ENCODE data around the gene KRTAP9-6. TPM values are rescaled to one million over a fixed set of nuclear protein-coding genes. Genes with fewer than 3 reads are reported as not detected.
"Not testable (repeated sequence)": the region's sequence is repeated elsewhere in the genome, so short reads cannot be mapped to it uniquely, and the experiment has no call there.

The KRTAP9-6 gene
- total and polyA plus RNA-seq, 9 of the 15 experiments (the other 6 are each of a cell fraction or from before 2014, with no cell fraction given), result not detected

GRCh38 chr17:41264599-41264998 lies 579 bp upstream of the KRTAP9-6 start:
- ChIA-PET CTCF (ENCODE audit: low intra/inter-chr PET ratio) (no interaction called here), POLR2A (no interaction called here)
- WGBS (ENCODE audit: insufficient coverage, low coverage, missing lambda C conversion rate), result 0% methylated on average over 3 of the region's 3 CpGs
- Histone ChIP-seq H3K9me1 (ENCODE audit: control insufficient read depth, insufficient read depth, low read length) (no peaks in the 10 kb centered on the region), H2AFZ (ENCODE audit: low read depth, low read length) (no peak overlapping the region), H3K4me1 (replicated peaks in 1 of 2; ENCODE audit: control insufficient read depth in 2 of 2, insufficient read depth in 2 of 2, low read length in 2 of 2) (no peaks in the 10 kb centered on the region), H3K4me3 (no peak overlapping the region), H3K79me2 (ENCODE audit: control insufficient read depth, insufficient read depth, low read length) (no peaks in the 10 kb centered on the region), H3K36me3 (ENCODE audit: control insufficient read depth, insufficient read depth, low read length) (no peaks in the 10 kb centered on the region), H3K9me3 (replicated peaks; ENCODE audit: control insufficient read depth, insufficient read depth, low read depth, low read length) (no peaks in the 10 kb centered on the region), H3K9ac (ENCODE audit: insufficient read depth in 1 of 2, low read depth in 2 of 2, low read length in 2 of 2) (no peak overlapping the region), H4K20me1 (replicated peaks; ENCODE audit: control insufficient read depth, insufficient read depth, low read length) (no peaks in the 10 kb centered on the region), H3K27me3 (ENCODE audit: control insufficient read depth in 2 of 2, insufficient read depth in 2 of 2, low read length in 2 of 2) (no peaks in the 10 kb centered on the region), H3K27ac (ENCODE audit: extremely low read depth, low read depth, low read length) (no peak overlapping the region), H3K4me2 (ENCODE audit: insufficient read depth, low read length) (no peak overlapping the region)
- in situ Hi-C loops (cut with MboI), result no loop called here
- BruUV-seq (replicated peaks), result no TSS peak
- TF ChIP-seq THRA (IDR thresholded peaks at IDR 0.05), result no peak
- TF ChIP-seq HEY1 (CRISPR knock-in tag; IDR thresholded peaks at IDR 0.05; ENCODE audit: borderline replicate concordance), result no peak
- no peak for TF ChIP-seq SMAD1 (IDR thresholded peaks at IDR 0.05; ENCODE audit: low read depth, low read length, partially characterized antibody)
- TF ChIP-seq CC2D1A (IDR thresholded peaks at IDR 0.05), result no peak
- TF ChIP-seq JUNB (CRISPR knock-in tag; conservative IDR thresholded peaks at IDR 0.05), result no peak
- intact Hi-C loops (cut with micrococcal nuclease), result no loop called here
- ATAC-seq, result no peak
- no peak for FAIRE-seq
- DNase-seq (ENCODE audit: extremely low read depth in 1 of 4, low spot score in 3 of 4), result peak in 3 of 4 experiments; percentile 0

GRCh38 chr17:41267711-41268110 lies 2.5 kb downstream of the KRTAP9-6 start:
- no CpG with 5 or more reads among the region's 3 CpGs for WGBS (ENCODE audit: insufficient coverage, low coverage, missing lambda C conversion rate)
- in situ Hi-C loops (cut with MboI), result no loop called here
- Histone ChIP-seq H3K9me1 (ENCODE audit: control insufficient read depth, insufficient read depth, low read length) (no peaks in the 10 kb centered on the region), H3K4me3 (no peak overlapping the region), H3K27ac (ENCODE audit: extremely low read depth, low read depth, low read length) (no peak overlapping the region), H3K4me1 (replicated peaks in 1 of 2; ENCODE audit: control insufficient read depth in 2 of 2, insufficient read depth in 2 of 2, low read length in 2 of 2) (no peaks in the 10 kb centered on the region), H3K27me3 (ENCODE audit: control insufficient read depth in 2 of 2, insufficient read depth in 2 of 2, low read length in 2 of 2) (no peaks in the 10 kb centered on the region), H3K4me2 (ENCODE audit: insufficient read depth, low read length) (no peak overlapping the region), H4K20me1 (replicated peaks; ENCODE audit: control insufficient read depth, insufficient read depth, low read length) (no peaks in the 10 kb centered on the region), H3K79me2 (ENCODE audit: control insufficient read depth, insufficient read depth, low read length) (no peaks in the 10 kb centered on the region), H2AFZ (ENCODE audit: low read depth, low read length) (no peak overlapping the region), H3K36me3 (ENCODE audit: control insufficient read depth, insufficient read depth, low read length) (no peaks in the 10 kb centered on the region), H3K9me3 (replicated peaks; ENCODE audit: control insufficient read depth, insufficient read depth, low read depth, low read length) (no peaks in the 10 kb centered on the region), H3K9ac (ENCODE audit: insufficient read depth in 1 of 2, low read depth in 2 of 2, low read length in 2 of 2) (no peak overlapping the region)
- no peak for ATAC-seq
- intact Hi-C loops (cut with micrococcal nuclease), result no loop called here
- BruUV-seq (replicated peaks), result no TSS peak
- FAIRE-seq, result no peak
- CTCF ChIA-PET (ENCODE audit: low intra/inter-chr PET ratio), result no interaction called here
- no peak for DNase-seq (ENCODE audit: extremely low read depth in 1 of 4, low spot score in 3 of 4)
- TF ChIP-seq GABPB1 (CRISPR knock-in tag; IDR thresholded peaks at IDR 0.05), result no peak
- TF ChIP-seq ZNF830 (CRISPR knock-in tag; IDR thresholded peaks at IDR 0.05), result no peak
- no peak for TF ChIP-seq NCOR1 (IDR thresholded peaks at IDR 0.05)
- TF ChIP-seq CXXC5 (CRISPR knock-in tag; IDR thresholded peaks at IDR 0.05), result no peak
- no peak for TF ChIP-seq HIVEP1 (CRISPR knock-in tag; IDR thresholded peaks at IDR 0.05)
- TF ChIP-seq HEY1 (CRISPR knock-in tag; IDR thresholded peaks at IDR 0.05; ENCODE audit: borderline replicate concordance), result no peak
- no peak for TF ChIP-seq ZNF239 (CRISPR knock-in tag; IDR thresholded peaks at IDR 0.05)
- POLR2A ChIA-PET, result no interaction called here

- H3K27me3 ChIP-seq (ENCODE audit: control insufficient read depth in 2 of 2, insufficient read depth in 2 of 2, low read length in 2 of 2); H3K4me3 ChIP-seq; DNase-seq (ENCODE audit: extremely low read depth in 1 of 4, low spot score in 3 of 4); H3K27ac ChIP-seq (ENCODE audit: extremely low read depth, low read depth, low read length); ATAC-seq; H3K79me2 ChIP-seq (ENCODE audit: control insufficient read depth, insufficient read depth, low read length); H2AFZ ChIP-seq (ENCODE audit: low read depth, low read length); H3K9me3 ChIP-seq (replicated peaks; ENCODE audit: control insufficient read depth, insufficient read depth, low read depth, low read length); H3K9me1 ChIP-seq (ENCODE audit: control insufficient read depth, insufficient read depth, low read length); H3K36me3 ChIP-seq (ENCODE audit: control insufficient read depth, insufficient read depth, low read length); intact Hi-C loops (cut with micrococcal nuclease); FAIRE-seq; H4K20me1 ChIP-seq (replicated peaks; ENCODE audit: control insufficient read depth, insufficient read depth, low read length); in situ Hi-C loops (cut with MboI); CTCF ChIA-PET (ENCODE audit: low intra/inter-chr PET ratio); BruUV-seq (replicated peaks); POLR2A ChIA-PET; H3K4me2 ChIP-seq (ENCODE audit: insufficient read depth, low read length); H3K4me1 ChIP-seq (replicated peaks in 1 of 2; ENCODE audit: control insufficient read depth in 2 of 2, insufficient read depth in 2 of 2, low read length in 2 of 2); H3K9ac ChIP-seq (ENCODE audit: insufficient read depth in 1 of 2, low read depth in 2 of 2, low read length in 2 of 2): not testable (repeated sequence)
- WGBS (ENCODE audit: insufficient coverage, low coverage, missing lambda C conversion rate), result no CpG with 5 or more reads among the region's 1 CpG
Measured at GRCh38 chr17:41271323-41271722, 6.1 kb downstream of the KRTAP9-6 start.
